Heart right ventricle (tissue), 16 donors: Measurements from ENCODE around the gene FAM32A. TPM values are rescaled to one million over a fixed set of nuclear protein-coding genes. Genes with fewer than 3 reads are reported as not detected.
A peak's percentile ranks its signal among the peaks of the same experiment; 100 is the strongest.

ENCODE experiments used
- ATAC-seq, 8 donors: fragments of 200-7000 bp; cut with Tn5 transposase; one replicate each; pipeline ENCODE4 v1.9.1; 2020; ENCODE audit warnings: mild to moderate bottlenecking in 8 of 8, moderate library complexity in 8 of 8, moderate number of reproducible peaks in 1 of 8
- DNase-seq, 2 donors: peaks; one replicate each; pipeline ENCODE4 v3.0.0-alpha.2; 2020
- H3K27ac ChIP-seq, 10 donors: fragments of 200-600 bp; sonication (generic) in 2 of 10; one replicate each; pipeline versions ENCODE4 v1.5.0 to v1.8.0; 2020 to 2022; ENCODE audit warnings: mild to moderate bottlenecking in 3 of 10
- H3K27me3 ChIP-seq, 7 donors: fragments of 200-600 bp; one replicate each; pipeline ENCODE4 v1.8.0; 2021 to 2022; ENCODE audit warnings: mild to moderate bottlenecking in 2 of 7
- H3K36me3 ChIP-seq, 9 donors: fragments of 200-600 bp; sonication (generic) in 1 of 9; one replicate each; pipeline versions ENCODE4 v1.5.0 to v1.8.0; 2020 to 2022; ENCODE audit warnings: mild to moderate bottlenecking in 2 of 9
- H3K4me1 ChIP-seq, 9 donors: fragments of 200-600 bp; sonication (generic) in 1 of 9; one replicate each; pipeline versions ENCODE4 v1.5.0 to v1.8.0; 2020 to 2022; ENCODE audit warnings: mild to moderate bottlenecking in 4 of 9
- H3K4me3 ChIP-seq, 10 donors: fragments of 200-600 bp; sonication (generic) in 2 of 10; one replicate each; pipeline versions ENCODE4 v1.5.0 to v1.8.0; 2020 to 2022; ENCODE audit warnings: mild to moderate bottlenecking in 7 of 10, moderate library complexity in 2 of 10
- H3K9me3 ChIP-seq, 11 donors: fragments of 200-600 bp in 10 of 11; sonication (generic) in 2 of 11; one replicate each; pipeline versions ENCODE4 v1.5.0 to v1.8.0; 2013 to 2022; ENCODE audit warnings: mild to moderate bottlenecking in 2 of 11, control low read depth in 1 of 11, moderate library complexity in 1 of 11
- CTCF ChIP-seq, 9 donors: fragments of 200-600 bp; sonication (generic) in 2 of 9; IDR thresholded peaks; one replicate each; pipeline versions ENCODE4 v1.5.0 to v1.8.0; 2021 to 2022; ENCODE audit warnings: antibody characterized with exemption in 9 of 9, mild to moderate bottlenecking in 5 of 9, moderate library complexity in 1 of 9
- WGBS, 2 donors: extraction: QIAGEN DNeasy Blood & Tissue Kit; methylation state at CpG; one replicate each; pipeline ENCODE4 v1.1.7; 2013; ENCODE audit warnings: inconsistent platforms in 1 of 2; 5-methylcytosine and 5-hydroxymethylcytosine counted together
- intact Hi-C, 10 donors: fragments of 100-400 bp; cut with DNase I; formaldehyde crosslinking; loops; one replicate each; pipeline versions ENCODE4 v1.11.1 to v1.14.2; 2022
- polyA plus RNA-seq, 2 donors: library from polyadenylated mRNA; stranded (reverse); fragments of 200-250 nt; gene quantifications; one replicate each; pipeline ENCODE4 v1.2.3, GENCODE V29; 2013
- total RNA-seq, 10 donors: library from RNA; stranded (reverse); fragmentation: NEBNext Ultra II Directional in 3 of 10; extraction: Animal tissue kit (Norgen Biotek cat#: 25700) in 3 of 10; gene quantifications; one replicate each; pipeline versions ENCODE4 v1.2.1 to v1.2.4, GENCODE V29; 2021 to 2023
- donor health status: Arrhythmogenic right ventricular cardiomyopathy.
- donor health status: ischemic (EF 13 %, LVEDD 7.1; RV severe dilation, severe dysfunction).
- donor health status: healthy with polysubstance abuse.
- donor health status: DM: no; HTN: yes; CAD: no.
- donor health status: DM: no; HTN: no; CAD: no.
- donor health status: ischemic (EF 25% LVEDD 6.9; RV normal size, moderate dysfunction).
- donor health status: ischemic (EF 25% LVEDD 5.7; RV mildly dilated, moderate dysfunction).
- donor health status: healthy.
- donor health status: DM: yes; HTN: yes; CAD: no.
- donor health status: Ischemic cardiomyopathy.
- donor health status: ischemic (EF 35%, LVEDD 5.7; RV mildly dilated, moderate dysfunction).
- donor health status: nonischemic (EF 11% LVEDD 7.7; RV severe dilation, severe dysfunction).
- donor health status: DM: yes; HTN: yes; CAD: no.
- donor health status: PGD.
- donor health status: ischemic (EF 29% LVEDD 5.4; RV normal size, mild dysfunction).
- donor health status: nonischemic (EF 23%, LVEDD 6.1; RV moderate dilation, normal function).

FAM32A gene
- total and polyA plus RNA-seq, 12 donors: 27.0 to 75.0 (median 34.3) TPM

DNA sequence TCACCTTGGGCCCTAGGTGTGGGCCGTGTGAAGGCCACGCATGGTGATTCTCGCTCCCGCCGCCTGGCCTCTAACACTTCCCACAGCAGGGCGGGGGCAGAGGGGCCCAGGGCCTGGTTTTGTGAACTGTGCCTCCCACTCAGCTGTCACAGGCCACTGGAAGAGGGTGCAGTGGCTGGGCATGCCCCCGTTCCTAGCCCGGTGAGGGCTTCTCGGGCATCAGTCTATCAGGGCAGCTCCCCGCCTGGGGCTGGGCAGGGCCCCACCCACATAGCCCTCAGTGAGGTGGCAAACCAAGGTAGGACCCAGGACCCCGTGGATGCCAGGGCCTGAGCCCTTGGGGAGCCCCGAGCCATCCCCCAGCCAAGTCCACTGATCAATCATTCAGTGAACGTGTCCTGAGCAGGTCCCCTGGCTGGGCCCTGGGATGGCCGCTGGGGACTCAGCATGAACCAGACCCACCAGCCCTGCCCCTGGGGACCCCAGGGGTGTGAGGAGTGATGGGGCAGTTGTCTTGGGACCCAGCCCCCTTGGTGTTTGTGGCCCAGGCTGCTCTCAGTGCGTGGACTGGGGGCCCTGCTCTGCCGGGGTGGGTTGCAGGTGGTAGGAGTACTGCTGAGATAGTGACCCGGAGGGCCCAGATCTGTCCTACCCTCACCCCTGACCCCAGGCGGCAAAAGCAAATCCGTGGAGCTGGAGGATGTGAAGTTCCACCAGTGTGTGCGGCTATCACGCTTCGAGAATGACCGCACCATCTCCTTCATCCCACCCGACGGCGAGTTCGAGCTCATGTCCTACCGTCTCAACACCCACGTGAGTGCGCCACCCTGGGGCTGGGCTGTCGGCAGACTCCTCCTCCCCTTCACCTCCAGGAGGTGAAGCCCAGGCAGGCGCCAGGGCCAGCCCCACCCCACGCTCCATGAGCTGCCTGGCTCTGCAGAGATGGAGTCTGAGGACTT is 41.9 kb downstream of the FAM32A start:
- WGBS, 2 donors: 90 to 95% methylated on average over 33 of the region's 33 CpGs
- intact Hi-C loops: no loop called here
- Histone ChIP-seq H3K4me3 (no peak overlapping the region), H3K36me3 (peaks cover 0 to 98% (median 72%) of the 10 kb centered on the region in 9 donors), H3K27ac (no peak overlapping the region), H3K9me3 (peaks cover 0 to 9% (median 3%) of the 10 kb centered on the region in 11 donors), H3K4me1 (no peaks in the 10 kb centered on the region), H3K27me3 (no peaks in the 10 kb centered on the region)
- DNase-seq: no peak
- TF ChIP-seq CTCF (IDR thresholded peaks at IDR 0.05): no peak
- peak in 2 of 8 donors; percentile 11 to 17 for ATAC-seq

DNA sequence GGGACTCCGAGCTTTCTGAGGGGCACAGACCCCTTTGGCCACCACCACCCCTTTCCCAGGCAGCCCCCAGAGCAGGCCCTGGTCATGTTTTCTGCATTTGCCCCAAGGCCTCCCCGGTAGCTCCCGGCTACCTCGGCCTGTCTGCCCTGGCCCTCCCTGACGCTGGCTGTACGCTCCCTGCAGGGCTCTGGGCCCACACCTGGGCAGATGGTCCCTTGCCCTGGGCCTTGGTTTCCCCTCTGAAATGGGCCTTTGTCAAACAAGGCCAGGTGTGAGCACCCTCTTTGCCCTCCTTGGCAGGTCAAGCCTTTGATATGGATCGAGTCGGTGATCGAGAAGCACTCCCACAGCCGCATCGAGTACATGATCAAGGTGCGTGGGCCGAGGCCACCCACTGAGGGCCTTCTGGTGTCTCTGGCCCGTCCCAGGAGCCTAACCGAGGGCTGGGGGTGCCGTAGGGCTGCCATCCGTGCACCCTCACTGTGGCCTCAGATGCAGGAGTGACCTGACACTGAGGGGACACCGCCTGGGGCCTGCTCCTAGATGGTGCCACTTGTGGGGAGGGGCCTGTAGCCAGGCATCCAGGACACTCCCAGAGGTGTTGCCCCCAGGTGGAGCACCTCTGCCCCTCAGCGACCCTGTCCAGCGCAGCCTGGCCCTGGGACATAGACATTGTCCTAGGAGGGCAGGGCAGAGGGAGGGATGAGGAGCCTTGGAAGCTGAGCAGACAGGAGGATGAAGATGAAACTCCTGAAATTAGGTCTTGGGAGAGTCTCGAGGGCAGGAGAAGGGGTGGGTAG is 42.8 kb downstream of the FAM32A start:
- DNase-seq: no peak
- intact Hi-C loops: no loop called here
- 89 to 94% methylated on average over 21 of the region's 21 CpGs for WGBS, 2 donors
- H3K4me1 ChIP-seq: no peaks in the 10 kb centered on the region
- no peaks in the 10 kb centered on the region for H3K9me3 ChIP-seq
- H3K36me3 ChIP-seq: peaks cover 0 to 98% (median 71%) of the 10 kb centered on the region in 9 donors
- no peak for TF ChIP-seq CTCF (IDR thresholded peaks at IDR 0.05)
- H3K27ac ChIP-seq: no peak overlapping the region
- no peak for ATAC-seq
- H3K27me3 ChIP-seq: no peaks in the 10 kb centered on the region
- H3K4me3 ChIP-seq: no peak overlapping the region

DNA sequence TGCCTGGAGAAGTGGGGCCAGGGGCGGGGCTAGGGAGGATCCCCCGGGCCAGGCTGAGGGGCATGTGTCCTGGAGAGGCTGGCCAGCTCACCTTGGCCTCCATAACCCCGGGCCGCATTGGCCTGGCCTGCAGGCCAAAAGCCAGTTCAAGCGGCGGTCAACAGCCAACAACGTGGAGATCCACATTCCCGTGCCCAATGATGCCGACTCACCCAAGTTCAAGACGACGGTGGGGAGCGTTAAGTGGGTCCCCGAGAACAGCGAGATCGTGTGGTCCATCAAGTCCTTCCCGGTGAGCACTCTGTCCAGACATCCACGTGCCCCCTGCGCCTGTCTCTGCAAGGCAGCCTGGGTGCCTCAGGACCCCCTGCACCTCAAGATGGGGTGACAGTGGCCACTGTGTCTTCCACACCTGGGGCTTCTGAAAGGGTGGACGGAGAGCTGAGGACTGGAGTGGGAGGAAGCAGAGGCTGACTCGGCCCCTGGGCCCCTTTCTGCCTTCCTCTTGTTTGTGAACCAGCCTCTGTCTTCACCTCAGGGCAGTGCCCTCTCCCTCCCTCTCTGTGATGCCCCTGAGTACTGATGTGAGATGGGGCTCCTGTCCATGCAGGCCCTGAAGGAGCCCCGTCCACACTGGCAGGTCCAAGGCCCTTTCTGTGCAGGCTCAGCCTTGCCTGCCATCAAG is 43.6 kb downstream of the FAM32A start:
- H3K27ac ChIP-seq: no peak overlapping the region
- H3K4me3 ChIP-seq: no peak overlapping the region
- peaks cover 0 to 98% (median 64%) of the 10 kb centered on the region in 9 donors for H3K36me3 ChIP-seq
- DNase-seq: no peak
- no peaks in the 10 kb centered on the region for H3K27me3 ChIP-seq
- ATAC-seq: no peak
- 89 to 91% methylated on average over 21 of the region's 21 CpGs for WGBS, 2 donors
- intact Hi-C loops: no loop called here
- no peaks in the 10 kb centered on the region for H3K4me1 ChIP-seq
- no peaks in the 10 kb centered on the region for H3K9me3 ChIP-seq
- TF ChIP-seq CTCF (IDR thresholded peaks at IDR 0.05): no peak

DNA sequence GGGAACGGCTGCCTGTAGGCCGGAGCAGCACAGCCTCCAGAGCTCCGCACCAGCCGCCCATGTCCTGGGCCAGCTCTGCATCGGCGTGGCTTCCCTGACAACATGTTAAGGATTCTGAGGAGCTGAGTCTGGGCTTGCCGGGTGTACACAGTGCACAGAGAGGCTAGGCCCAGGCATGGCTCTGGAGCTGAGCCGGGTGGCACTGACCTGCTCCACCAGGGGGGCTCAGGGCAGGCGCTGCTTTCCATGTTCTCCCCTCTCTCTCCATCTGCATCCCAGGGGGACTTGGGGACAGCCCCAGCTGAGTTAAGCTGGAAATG is 44.1 kb downstream of the FAM32A start:
- DNase-seq (no peak), ATAC-seq (no peak)
- no peaks in the 10 kb centered on the region for H3K9me3 ChIP-seq
- no peaks in the 10 kb centered on the region for H3K4me1 ChIP-seq
- H3K27ac ChIP-seq: no peak overlapping the region
- H3K4me3 ChIP-seq: no peak overlapping the region
- no peaks in the 10 kb centered on the region for H3K27me3 ChIP-seq
- H3K36me3 ChIP-seq: peaks cover 0 to 98% (median 59%) of the 10 kb centered on the region in 9 donors
- 93 to 96% methylated on average over 9 of the region's 9 CpGs for WGBS, 2 donors
- TF ChIP-seq CTCF (IDR thresholded peaks at IDR 0.05): no peak
- intact Hi-C loops: no loop called here
